Mammary epithelial cell (primary cell): Measurements from ENCODE around the gene NCAM1.

Experiments
- EZH2 ChIP-seq: IDR thresholded peaks from 2 replicates; pipeline ENCODE4 v1.6.1; 2012; ENCODE audit warnings: low read length, inconsistent platforms, borderline replicate concordance
- TF ChIP-seq, protein P1 (sequence below), 2 donors: IDR thresholded peaks in 1 of 2; conservative IDR thresholded peaks in 1 of 2; 2 replicates each; pipeline ENCODE4 v1.5.1; 2011 to 2012; ENCODE audit warnings: inconsistent platforms in 2 of 2, low read length in 2 of 2, mild to moderate bottlenecking in 2 of 2, control low read depth in 1 of 2, low read depth in 1 of 2; ENCODE audit not compliant: insufficient read depth in 1 of 2; ENCODE audit errors: extremely low read depth in 1 of 2

GRCh38 chr11:113255741-113256140 lies 294.5 kb downstream of the NCAM1 start:
- TF ChIP-seq, protein P1, sequence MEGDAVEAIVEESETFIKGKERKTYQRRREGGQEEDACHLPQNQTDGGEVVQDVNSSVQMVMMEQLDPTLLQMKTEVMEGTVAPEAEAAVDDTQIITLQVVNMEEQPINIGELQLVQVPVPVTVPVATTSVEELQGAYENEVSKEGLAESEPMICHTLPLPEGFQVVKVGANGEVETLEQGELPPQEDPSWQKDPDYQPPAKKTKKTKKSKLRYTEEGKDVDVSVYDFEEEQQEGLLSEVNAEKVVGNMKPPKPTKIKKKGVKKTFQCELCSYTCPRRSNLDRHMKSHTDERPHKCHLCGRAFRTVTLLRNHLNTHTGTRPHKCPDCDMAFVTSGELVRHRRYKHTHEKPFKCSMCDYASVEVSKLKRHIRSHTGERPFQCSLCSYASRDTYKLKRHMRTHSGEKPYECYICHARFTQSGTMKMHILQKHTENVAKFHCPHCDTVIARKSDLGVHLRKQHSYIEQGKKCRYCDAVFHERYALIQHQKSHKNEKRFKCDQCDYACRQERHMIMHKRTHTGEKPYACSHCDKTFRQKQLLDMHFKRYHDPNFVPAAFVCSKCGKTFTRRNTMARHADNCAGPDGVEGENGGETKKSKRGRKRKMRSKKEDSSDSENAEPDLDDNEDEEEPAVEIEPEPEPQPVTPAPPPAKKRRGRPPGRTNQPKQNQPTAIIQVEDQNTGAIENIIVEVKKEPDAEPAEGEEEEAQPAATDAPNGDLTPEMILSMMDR (conservative IDR thresholded peaks at IDR 0.05 in 1 of 2, IDR thresholded peaks at IDR 0.05 in 1 of 2; ENCODE audit: extremely low read depth in 1 of 2, insufficient read depth in 1 of 2, low read depth in 1 of 2, low read length in 2 of 2), result no peak
- no peak for TF ChIP-seq EZH2
